Measurements from ENCODE around the gene CLIP4. TPM values are rescaled to one million over a fixed set of nuclear protein-coding genes. Genes with fewer than 3 reads are reported as not detected.

CLIP4 gene
- polyA plus RNA-seq, 1 of the 3 experiments (the other 2 are of a cell fraction), result 12.7 TPM

DNA sequence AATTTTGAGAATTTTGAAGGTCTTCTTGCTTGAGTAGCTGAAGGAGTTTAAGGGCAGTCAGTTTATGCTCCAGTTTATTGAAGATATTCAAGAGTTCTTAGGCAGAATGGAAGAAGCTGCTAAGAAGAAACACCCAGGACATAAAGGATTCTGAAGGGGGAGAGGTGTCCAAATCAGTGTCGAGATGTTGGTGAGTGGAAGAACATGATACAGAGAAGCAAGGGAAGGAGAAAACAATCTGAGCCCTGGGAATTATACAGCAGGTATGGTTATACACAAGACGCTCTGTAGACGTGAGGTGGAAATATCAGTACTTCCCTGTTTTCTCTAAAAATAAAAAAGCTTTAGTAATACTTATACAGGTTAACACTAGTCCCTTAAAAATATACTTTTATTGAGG, 60.1 kb downstream of the CLIP4 start:
- no peaks in the 10 kb centered on the region for H3K27me3 ChIP-seq (ENCODE audit: insufficient read depth)
- no peak overlapping the region for H3K4me3 ChIP-seq (ENCODE audit: low read depth in 2 of 2, low read length in 1 of 2)
- WGBS (ENCODE audit: low lambda C conversion rate), result 92% methylated on average over 3 of the region's 3 CpGs
- no peaks in the 10 kb centered on the region for H4K20me1 ChIP-seq (ENCODE audit: insufficient read depth)
- no peaks in the 10 kb centered on the region for H3K9me2 ChIP-seq
- no peaks in the 10 kb centered on the region for H3F3A ChIP-seq (replicated peaks; ENCODE audit: insufficient read depth)
- no peak overlapping the region for H2AFZ ChIP-seq (ENCODE audit: low read depth)
- no peaks in the 10 kb centered on the region for H3K9me3 ChIP-seq
- H3K27ac ChIP-seq (ENCODE audit: low read depth in 2 of 2, low read length in 1 of 2), result no peak overlapping the region
- no peak overlapping the region for H3K4me2 ChIP-seq
- DNase-seq, result no peak
- peaks cover 0 to 3% of the 10 kb centered on the region in 2 experiments; a peak in 1 of 4 replicates for H3K4me1 ChIP-seq (ENCODE audit: control insufficient read depth in 1 of 2, insufficient read depth in 2 of 2, low read depth in 1 of 2, low read length in 1 of 2)
- H3K79me2 ChIP-seq (ENCODE audit: insufficient read depth), result no peaks in the 10 kb centered on the region
- CTCF ChIA-PET, result interaction anchor here (0.8 to 1.2 kb wide), 4 partner anchors 11 to 748 kb away, joined by 3 to 4 read pairs (median 4); no protein-coding TSS in a partner anchor
- POLR2A ChIA-PET, result no interaction called here
- no peak overlapping the region for H3K9ac ChIP-seq
- peaks cover 11 to 42% of the 10 kb centered on the region in 2 experiments for H3K36me3 ChIP-seq (replicated peaks in 1 of 2; ENCODE audit: control insufficient read depth in 1 of 2, insufficient read depth in 2 of 2, low read length in 1 of 2)
- TF ChIP-seq FOXM1 (IDR thresholded peaks at IDR 0.05; ENCODE audit: low read depth), result no peak
- TF ChIP-seq RAD21 (IDR thresholded peaks at IDR 0.05; ENCODE audit: low read length), result no peak
- no peak for TF ChIP-seq SMC3 (IDR thresholded peaks at IDR 0.05; ENCODE audit: low read depth, low read length)
- TF ChIP-seq CTCF (IDR thresholded peaks at IDR 0.05), result no peak
- TF ChIP-seq RXRA (IDR thresholded peaks at IDR 0.05; ENCODE audit: borderline replicate concordance, low read depth), result no peak
- TF ChIP-seq MEF2A (IDR thresholded peaks at IDR 0.05; ENCODE audit: borderline replicate concordance, low read depth), result no peak
- TF ChIP-seq RFX5 (IDR thresholded peaks at IDR 0.05; ENCODE audit: low read length), result no peak

DNA sequence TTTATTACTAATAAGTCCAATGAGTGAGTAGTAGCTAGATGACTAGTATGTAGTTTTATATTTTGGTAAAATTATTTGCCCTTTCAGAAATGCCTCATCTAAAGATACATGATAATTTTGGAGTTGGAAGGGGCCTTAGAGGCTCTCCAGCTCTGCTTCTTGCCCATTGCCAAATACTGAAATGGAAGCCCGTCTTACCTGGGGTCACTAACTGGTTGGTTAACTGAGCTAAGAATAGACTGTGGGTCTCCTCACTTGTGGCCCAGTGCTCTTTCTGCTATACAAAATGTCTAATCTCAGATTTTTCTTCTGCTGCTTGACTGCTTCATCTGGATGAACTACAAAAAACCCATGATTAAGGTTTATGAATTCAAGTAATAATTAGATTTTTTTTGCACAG, 67.1 kb downstream of the CLIP4 start:
- no peaks in the 10 kb centered on the region for H3K79me2 ChIP-seq (ENCODE audit: insufficient read depth)
- H3F3A ChIP-seq (replicated peaks; ENCODE audit: insufficient read depth), result no peaks in the 10 kb centered on the region
- CTCF ChIA-PET, result interaction anchor here (0.7 to 2.2 kb wide), 8 partner anchors 9 to 844 kb away, joined by 3 to 10 read pairs (median 3); no protein-coding TSS in a partner anchor
- no peaks in the 10 kb centered on the region for H3K27me3 ChIP-seq (ENCODE audit: insufficient read depth)
- POLR2A ChIA-PET, result no interaction called here
- DNase-seq, result no peak
- no peak overlapping the region for H3K9ac ChIP-seq
- no peak overlapping the region for H3K4me2 ChIP-seq
- H3K9me2 ChIP-seq, result no peaks in the 10 kb centered on the region
- H3K9me3 ChIP-seq, result no peaks in the 10 kb centered on the region
- no peak overlapping the region; a peak in 1 of 4 replicates for H3K27ac ChIP-seq (ENCODE audit: low read depth in 2 of 2, low read length in 1 of 2)
- peaks cover 0 to 3% of the 10 kb centered on the region in 2 experiments; a peak in 2 of 4 replicates for H3K4me1 ChIP-seq (ENCODE audit: control insufficient read depth in 1 of 2, insufficient read depth in 2 of 2, low read depth in 1 of 2, low read length in 1 of 2)
- no peaks in the 10 kb centered on the region for H4K20me1 ChIP-seq (ENCODE audit: insufficient read depth)
- WGBS (ENCODE audit: low lambda C conversion rate), result 95% methylated on average over 1 of the region's 1 CpG
- peaks cover 10 to 44% of the 10 kb centered on the region in 2 experiments for H3K36me3 ChIP-seq (replicated peaks in 1 of 2; ENCODE audit: control insufficient read depth in 1 of 2, insufficient read depth in 2 of 2, low read length in 1 of 2)
- H2AFZ ChIP-seq (ENCODE audit: low read depth), result no peak overlapping the region
- TF ChIP-seq TCF12 (IDR thresholded peaks at IDR 0.05), result no peak
- TF ChIP-seq IRF3 (IDR thresholded peaks at IDR 0.05; ENCODE audit: low read depth, low read length), result no peak
- TF ChIP-seq REST (IDR thresholded peaks at IDR 0.05; ENCODE audit: low read depth, low read length), result no peak
- no peak for TF ChIP-seq SMC3 (IDR thresholded peaks at IDR 0.05; ENCODE audit: low read depth, low read length)
- TF ChIP-seq MXI1 (IDR thresholded peaks at IDR 0.05; ENCODE audit: low read depth, low read length), result no peak
- TF ChIP-seq YY1 (IDR thresholded peaks at IDR 0.05; ENCODE audit: low read depth), result no peak
- TF ChIP-seq POLR2AphosphoS5 (IDR thresholded peaks at IDR 0.05; ENCODE audit: low read depth, low read length), result no peak
- no peak for TF ChIP-seq NRF1 (IDR thresholded peaks at IDR 0.05; ENCODE audit: low read depth, low read length)
- TF ChIP-seq TEAD4 (IDR thresholded peaks at IDR 0.05; ENCODE audit: borderline replicate concordance, insufficient read depth), result no peak
- TF ChIP-seq CHD2 (IDR thresholded peaks at IDR 0.05; ENCODE audit: low read length, partially characterized antibody), result no peak
- TF ChIP-seq FOXM1 (IDR thresholded peaks at IDR 0.05; ENCODE audit: low read depth), result no peak
- no peak overlapping the region for H3K4me3 ChIP-seq (ENCODE audit: low read depth in 2 of 2, low read length in 1 of 2)

Data from SK-N-SH (cell line).